GM18498 (cell line): ENCODE data around the gene AGBL5.
"Not testable (repeated sequence)": the region's sequence is repeated elsewhere in the genome, so short reads cannot be mapped to it uniquely, and the experiment has no call there.

Experiments
- ATAC-seq: cut with Tn5 transposase; IDR thresholded peaks from one replicate; pipeline ENCODE4 v1.9.1; 2021; ENCODE audit warnings: mild to moderate bottlenecking, moderate library complexity; ENCODE audit not compliant: unreplicated experiment

The AGBL5 gene

DNA sequence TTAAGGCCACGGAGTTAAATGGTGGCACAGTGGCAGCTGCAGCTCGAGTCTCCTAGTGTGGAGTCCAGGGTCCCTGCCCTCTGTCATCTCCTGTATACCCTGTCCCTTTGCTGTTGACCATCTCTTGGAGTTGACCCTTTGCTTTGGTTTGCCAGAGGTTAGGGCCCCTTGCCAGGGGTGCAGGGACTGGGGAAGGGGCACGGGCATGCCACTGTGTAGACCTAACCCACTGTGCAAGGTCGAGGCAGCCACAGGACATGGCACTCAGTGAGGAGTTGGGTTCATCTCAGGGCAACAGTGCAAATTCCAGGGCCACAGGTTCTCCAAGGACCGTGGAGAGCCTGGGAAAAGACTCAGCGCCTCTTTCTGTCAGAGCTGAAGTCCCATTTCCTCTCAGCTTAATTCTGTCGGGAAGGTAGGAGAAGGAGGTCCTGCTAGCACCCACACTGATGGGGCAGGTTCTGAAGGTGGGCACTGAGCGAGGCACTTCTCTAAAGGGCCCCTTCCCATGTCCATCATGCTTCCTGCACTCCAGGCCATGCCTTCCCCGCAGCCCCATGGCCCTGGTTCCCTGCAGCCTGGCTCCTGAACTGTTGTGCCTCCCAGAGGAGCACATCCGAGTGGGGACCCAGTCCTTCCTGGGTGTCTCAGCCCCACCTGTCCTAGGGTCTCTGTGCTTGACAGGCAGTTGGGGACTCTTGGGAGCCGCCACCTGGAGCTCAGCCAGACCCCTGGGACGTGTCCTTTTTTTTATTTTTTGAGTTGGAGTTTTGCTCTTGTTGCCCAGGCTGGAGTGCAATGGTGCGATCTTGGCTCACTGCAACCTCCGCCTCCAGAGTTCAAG lies 37.9 kb downstream of the AGBL5 start:
- ATAC-seq: no peak

DNA sequence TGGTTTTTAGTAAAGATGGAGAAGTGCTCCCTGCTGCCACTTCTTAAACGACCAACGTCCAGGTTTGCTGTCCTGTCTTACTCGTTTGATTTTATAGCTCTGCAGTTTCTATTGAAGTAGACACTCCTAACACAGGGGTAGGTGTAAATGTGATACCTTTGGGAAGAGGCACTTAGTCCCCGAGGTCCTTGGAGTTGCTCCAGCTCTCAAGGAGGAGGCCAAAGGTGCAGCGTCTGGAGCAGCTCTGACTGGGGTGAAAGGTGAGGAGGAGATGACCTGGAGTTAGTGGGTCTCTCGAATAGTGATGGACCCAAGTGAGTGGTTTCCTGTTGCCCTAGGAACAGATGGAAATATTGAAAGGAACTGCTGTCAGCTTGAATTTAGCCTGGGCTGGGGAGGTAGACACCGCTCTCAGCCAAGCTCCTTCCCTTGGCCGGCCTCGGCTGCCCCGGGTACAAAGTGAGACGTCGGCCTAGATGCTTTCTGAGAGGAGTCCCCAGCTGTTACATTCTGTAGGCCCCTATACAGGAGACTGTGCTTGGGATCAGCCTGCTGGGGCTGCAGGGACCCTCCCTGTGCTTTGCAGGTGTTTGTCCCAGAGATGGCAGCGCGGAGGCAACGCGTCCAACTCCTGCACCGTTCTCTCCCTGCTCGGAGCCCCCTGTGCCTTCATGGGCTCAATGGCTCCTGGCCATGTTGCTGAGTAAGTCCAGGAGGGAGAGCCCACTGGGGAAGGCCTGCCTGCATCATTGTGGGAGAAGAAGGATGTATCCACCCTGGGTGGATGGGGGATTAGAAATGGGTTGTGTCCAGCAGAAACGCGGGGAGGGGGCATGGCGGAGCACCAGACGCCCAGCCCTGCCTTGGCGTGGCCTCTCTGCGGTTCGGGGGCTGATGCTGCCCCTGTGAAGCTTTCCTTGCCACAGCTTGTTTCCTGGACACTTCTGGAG lies 40.6 kb downstream of the AGBL5 start:
- ATAC-seq: no peak

DNA sequence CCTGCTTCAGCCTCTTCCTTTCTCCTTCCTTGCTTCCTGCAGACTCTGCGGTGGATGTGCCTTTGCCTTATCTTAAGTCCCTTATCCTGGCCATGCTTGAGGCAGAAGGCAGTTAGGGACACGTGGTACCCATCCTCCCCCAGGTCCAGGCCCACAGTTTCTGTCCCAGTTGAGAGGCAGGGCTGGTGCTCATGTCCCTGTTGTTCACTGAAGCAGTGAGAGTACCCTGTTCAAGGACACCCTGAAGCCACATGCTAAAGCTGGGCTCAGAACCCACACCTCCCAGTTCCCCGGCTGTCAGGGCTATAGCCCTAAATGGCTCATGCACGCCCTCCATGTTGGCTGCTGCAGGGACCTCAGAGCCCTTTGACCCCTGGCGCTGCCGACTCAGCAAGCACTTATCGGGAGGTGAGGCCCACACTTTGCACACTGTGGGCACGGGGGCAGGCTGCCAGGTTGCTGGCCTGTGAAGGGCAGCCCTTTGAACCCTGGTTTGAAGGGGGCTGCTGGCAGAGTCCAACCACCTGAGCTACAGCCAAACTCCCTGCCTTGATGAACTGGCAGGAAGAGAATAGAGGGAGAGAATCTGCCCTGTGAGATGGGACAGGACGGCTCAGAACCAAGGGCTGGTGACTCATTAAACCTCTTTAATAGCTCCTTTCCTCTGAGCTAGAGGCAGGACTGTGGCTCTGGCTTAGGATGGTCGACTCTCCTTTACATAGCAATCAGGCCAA lies 41.4 kb downstream of the AGBL5 start:
- no peak for ATAC-seq

DNA sequence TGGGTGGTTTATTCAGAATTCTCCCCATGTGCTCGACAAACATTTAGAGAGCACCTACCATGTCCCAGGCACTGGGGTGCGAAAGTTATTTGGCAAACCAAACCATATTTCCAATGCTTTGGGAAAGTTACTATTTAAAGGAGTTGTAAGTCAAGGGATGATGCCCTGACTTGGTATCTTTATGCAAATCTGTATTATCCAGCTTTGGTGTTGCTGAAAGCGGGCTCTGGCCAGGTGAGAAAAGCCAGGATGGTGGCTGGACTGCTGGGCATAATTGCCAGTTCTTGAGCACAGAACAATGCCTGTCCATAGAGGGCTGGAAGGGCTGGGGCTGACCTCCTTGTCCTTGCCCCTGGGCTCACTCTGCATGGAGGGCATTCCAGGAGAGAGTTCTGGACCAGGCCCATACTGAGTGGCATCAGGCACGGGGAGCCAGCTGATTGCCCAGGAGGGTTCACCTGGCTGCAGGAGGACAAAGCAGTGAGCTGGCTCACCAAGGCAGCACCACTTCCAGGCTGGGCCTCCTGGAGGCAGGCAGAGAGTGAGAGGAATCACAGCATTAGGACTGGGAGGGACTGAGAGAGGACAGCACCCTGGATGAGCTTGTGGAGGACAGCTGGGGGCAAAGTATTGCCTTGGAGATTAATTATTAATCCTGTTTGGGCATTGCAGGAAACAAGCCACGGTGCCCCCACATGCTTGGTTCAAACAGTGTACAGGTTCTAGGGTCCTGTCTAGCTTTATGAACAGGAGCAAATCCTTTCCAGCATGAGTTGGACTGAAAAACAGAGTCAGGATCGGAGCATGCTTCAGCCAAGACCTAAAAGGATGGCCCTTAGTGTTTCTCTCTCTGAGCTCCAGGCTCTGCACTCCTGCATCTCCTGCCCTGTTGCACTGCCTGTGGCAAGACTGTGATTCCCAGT lies 42.2 kb downstream of the AGBL5 start:
- ATAC-seq: no peak

DNA sequence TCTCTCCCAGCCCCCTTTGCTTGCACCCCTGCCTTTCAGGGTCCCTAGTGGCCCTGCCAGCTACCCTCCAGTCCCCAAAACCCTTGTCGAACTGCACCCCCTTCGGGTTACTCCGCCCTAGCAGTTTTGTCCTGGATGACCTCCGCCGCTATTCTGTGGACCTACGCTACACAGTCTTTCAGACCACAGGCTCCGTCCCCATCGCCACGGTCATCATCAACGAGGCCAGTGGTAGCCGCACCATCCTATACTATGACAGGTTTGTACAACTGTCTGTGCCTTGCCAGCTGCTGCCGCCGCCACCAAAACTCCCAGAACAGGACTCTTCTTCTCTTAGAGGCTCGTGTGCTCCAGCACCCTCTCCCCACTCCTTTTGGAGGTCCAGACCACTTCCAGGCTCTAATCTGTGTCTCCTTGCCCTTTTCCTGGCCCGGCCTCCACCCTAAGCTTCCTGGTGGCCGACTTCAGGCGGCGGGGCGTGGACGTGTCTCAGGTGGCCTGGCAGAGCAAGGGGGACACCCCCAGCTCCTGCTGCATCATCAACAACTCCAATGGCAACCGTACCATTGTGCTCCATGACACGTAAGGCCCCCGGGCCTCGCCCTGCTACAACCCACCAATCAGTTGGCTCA lies 43.0 kb downstream of the AGBL5 start:
- no peak for ATAC-seq

DNA sequence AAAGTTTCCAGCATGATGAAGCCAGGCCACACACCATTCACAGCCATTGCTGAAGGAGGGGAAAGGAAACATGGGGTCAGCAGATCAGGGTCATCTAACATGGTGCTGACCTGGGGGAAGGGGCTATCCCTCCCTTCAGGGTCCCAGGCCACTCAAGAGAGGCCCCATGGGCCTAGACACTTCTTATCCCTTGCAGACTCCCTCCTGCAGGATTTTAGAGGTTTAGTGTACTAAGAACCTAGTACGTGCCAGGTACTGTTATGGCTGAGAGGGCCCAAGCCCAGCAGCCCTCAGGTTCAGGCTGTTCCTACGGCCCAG lies 43.9 kb downstream of the AGBL5 start:
- ATAC-seq: no peak

DNA sequence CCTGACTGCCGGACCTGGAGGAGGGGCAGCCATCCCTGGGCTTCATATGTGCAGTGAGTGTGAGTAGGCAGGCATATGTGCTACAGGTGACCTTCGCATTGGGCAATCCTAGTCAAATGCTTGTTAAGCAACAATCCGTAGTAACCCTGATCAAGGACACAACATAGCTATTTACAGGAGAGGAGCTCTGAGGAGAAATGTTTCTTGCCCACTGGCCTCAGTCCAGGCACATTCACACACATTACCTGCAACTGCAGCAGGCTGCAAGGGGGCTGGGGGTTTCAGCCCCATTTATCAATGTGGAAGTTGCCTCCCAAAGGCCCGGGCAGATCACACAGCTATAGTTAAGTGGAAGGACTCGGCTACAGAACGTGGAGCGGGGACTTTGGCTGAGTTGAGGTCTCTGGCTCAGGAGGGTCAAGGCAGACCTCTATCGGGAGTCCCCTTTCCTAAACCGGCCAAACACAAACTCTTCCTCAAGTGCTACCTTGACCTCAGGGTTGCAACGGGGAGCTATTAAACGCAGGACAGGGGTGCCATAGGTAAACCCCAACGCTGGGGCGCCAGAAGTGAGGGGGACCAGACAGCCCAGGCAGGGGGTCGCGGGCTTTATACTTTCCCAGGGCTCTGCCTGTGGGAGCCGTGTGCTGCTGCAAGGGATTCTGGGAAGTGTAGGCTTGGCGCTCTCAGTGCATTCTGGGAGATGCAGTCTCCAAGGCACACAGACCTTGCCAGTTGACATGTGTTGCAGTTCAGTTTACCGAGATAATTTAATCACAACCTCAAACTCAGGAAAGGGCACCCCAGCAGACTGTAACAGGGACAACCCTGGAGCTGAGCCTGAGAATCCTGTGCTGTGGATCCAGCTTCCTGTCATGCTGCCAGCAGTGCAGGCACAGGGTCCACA lies 44.5 kb downstream of the AGBL5 start:
- peak; percentile 53 for ATAC-seq

DNA sequence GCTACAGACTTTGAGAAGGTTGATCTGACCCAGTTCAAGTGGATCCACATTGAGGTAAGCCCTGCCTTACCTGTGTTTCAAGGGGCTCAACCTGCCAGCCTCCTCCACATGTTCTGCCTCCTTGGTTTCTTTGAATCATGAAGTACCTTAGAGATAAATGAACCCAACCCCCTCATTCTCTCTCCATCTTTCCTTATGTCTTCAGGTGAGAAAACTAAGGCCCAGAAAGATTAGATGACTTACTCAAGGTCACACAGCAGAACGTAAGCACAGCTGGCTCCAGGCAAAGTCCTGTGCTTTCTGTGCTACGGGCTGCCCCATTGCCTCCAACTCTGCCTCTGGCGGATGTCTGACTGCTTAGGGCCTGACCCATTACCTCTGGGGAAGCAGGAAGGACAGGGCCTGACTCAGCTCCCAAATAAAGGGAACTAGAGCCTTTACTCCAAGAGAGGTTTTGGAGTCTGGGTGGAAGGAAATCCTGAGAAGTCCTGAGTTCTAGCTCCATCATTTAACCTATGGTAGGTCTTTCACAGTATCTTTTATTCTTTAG lies 45.4 kb downstream of the AGBL5 start:
- ATAC-seq: no peak

DNA sequence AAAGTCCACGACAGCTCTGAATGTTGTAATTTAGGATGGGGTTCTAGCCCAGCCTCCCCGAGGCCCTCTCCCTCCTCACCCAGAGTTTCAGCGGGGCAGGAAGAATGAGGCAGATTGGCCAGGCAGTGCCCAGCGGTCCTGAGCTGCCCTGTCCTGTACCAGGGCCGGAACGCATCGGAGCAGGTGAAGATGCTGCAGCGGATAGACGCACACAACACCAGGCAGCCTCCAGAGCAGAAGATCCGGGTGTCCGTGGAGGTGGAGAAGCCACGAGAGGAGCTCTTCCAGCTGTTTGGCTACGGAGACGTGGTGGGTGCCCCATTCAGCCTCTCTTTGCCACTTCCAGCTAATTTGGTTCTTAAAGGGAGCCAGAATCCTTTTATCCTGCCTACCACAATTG lies 45.9 kb downstream of the AGBL5 start:
- no peak for ATAC-seq

DNA sequence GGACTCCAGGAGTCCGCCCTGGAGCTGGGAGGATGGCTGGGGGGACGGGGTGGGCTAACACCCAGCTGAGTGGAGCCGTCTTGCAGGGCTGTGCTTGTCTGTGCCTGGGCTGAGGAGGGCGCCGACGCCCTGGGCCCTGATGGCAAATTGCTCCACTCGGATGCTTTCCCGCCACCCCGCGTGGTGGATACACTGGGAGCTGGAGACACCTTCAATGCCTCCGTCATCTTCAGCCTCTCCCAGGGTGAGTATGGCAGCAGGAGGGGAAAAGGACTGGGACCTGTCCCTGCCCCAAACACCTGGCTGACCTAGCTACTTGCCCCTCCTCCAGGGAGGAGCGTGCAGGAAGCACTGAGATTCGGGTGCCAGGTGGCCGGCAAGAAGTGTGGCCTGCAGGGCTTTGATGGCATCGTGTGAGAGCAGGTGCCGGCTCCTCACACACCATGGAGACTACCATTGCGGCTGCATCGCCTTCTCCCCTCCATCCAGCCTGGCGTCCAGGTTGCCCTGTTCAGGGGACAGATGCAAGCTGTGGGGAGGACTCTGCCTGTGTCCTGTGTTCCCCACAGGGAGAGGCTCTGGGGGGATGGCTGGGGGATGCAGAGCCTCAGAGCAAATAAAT lies 48.0 kb downstream of the AGBL5 start:
- ATAC-seq: no peak

DNA sequence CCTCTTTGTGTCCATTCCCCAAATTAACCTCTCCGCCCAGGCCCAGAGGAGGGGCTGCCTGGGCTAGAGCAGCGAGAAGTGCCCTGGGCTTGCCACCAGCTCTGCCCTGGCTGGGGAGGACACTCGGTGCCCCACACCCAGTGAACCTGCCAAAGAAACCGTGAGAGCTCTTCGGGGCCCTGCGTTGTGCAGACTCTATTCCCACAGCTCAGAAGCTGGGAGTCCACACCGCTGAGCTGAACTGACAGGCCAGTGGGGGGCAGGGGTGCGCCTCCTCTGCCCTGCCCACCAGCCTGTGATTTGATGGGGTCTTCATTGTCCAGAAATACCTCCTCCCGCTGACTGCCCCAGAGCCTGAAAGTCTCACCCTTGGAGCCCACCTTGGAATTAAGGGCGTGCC lies 48.6 kb downstream of the AGBL5 start:
- ATAC-seq: no peak

DNA sequence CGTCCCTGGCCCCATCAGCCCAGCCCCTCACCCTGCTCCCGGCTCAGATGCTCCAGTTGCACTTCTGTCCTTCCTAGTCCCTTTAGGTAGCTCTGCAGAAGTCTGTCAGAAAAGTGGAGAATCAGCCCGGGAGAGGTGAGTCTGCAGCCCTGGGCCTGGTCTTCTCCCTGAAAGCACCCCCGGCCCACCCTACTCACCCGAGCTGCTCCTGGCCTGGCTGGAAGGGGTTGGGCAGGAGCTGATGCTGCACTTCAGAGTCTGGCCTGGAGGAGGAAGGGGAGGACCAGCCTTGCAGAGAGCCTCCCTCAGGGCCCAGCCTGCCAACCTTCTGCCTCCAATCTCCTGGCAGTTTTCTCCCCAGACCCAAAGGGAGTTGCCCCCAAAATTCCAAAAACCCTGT lies 50.9 kb downstream of the AGBL5 start:
- ATAC-seq: no peak

DNA sequence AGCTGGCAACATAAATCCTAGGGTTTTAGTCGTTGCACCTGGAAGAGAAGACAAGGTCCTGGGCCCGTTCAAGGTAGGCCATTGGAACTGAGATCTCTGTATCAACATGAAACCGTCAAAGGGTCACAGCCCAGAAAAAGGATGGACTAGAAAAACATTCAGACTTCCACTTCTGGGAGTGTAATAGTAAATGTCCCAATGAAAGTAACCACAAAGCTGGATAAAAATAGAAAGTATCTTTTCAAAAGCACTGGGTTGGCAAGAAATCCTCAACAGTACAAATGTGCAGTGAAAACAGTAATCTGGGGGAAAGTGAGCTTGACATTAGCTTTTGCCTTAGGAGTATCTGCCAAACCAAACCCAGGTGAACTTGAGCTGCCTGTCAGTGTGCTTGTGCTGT lies 54.5 kb downstream of the AGBL5 start:
- ATAC-seq: no peak

DNA sequence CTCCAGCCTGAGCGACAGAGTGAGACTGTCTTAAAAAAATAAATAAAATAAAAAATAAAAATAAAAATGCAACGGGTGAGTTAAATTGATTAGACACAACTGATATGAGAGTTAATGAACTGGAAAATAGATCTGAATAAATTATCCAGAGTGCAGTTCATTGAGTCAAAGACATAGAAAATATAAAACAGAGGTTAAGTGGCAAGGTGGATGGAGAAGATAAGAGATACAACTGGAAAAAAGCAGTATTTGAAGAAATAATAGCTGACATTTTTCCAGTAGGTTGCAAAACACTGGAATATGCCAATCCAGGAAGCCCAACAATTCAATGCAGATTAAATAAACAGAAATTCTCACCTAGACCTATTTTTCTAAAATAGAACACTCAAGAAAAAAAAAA lies 56.8 kb downstream of the AGBL5 start:
- no peak for ATAC-seq

DNA sequence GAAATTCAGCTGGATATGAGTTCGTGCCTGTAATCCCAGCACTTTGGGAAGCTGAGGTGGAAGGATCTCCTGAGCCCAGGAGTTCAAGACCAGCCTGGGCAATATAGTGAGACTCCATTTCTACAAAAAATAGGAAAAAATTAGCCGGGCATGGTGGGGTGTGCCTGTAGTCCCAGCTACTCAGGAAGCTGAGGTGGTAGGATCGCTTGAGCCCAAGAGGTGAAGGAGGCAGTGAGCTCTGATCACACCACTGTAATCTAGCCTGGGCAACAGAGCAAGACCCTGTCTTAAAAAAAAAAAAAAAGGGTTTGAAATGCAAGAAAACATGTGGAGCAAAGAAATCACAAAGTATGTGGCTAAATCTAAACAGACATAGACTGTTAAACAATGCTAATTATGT lies 57.6 kb downstream of the AGBL5 start:
- ATAC-seq: no peak

DNA sequence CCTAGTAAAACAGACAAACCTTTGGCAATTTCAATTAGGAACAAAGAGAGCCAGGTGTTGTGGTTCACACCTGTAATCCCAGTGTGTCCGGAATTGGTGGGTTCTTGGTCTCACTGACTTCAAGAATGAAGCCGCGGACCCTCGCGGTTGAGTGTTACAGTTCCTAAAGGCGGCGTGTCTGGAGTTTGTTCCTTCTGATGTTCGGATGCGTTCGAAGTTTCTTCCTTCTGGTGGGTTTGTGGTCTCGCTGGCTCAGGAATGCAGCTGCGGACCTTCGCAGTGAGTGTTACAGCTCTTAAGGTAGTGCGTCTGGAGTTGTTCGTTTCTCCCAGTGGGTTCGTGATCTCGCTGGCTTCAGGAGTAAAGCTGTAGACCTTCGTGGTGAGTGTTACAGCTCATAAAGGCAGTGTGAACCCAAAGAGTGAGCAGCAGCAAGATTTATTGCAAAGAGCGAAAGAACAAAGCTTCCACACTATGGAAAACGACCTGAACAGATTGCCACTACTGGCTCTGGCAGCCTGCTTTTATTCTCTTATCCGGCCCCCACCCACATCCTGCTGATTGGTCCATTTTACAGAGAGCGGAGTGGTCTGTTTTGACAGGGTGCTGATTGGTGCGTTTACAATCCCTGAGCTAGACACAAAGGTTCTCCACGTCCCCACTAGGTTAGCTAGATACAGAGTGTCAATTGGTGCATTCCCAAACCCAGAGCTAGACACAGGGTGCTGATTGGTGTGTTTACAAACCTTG lies 59.3 kb downstream of the AGBL5 start:
- ATAC-seq: not testable (repeated sequence)

DNA sequence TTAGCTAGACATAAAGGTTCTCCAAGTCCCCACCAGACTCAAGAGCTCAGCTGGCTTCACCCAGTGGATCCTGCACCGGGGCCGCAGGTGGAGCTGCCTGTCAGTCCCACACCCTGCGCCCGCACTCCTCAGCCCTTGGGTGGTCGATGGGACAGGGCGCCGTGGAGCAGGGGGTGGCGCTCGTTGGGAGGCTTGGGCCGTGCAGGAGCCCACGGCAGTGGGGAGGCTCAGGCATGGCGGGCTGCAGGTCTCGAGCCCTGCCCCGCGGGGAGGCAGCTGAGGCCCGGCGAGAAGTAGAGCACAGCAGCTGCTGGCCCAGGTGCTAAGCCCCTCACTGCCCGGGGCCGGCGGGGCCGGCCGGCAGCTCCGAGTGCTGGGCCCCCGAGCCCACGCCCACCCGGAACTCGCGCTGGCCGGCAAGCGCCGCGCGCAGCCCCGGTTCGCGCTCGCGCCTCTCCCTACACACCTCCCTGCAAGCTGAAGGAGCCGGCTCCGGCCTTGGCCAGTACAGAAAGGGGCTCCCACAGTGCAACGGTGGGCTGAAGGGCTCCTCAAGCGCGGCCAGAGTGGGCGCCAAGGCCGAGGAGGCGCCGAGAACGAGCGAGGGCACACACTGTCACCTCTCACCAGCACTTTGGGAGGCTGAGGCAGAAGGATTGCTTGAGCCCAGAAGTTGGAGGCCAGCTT lies 60.1 kb downstream of the AGBL5 start:
- not testable (repeated sequence) for ATAC-seq
